ENCODE data around the gene PKP4.

GRCh38 chr2:158502974-158503373 lies 46.2 kb downstream of the PKP4 start:
- no peak for TF ChIP-seq CTCF (conservative IDR thresholded peaks at IDR 0.05)
- no peak for TF ChIP-seq ZFX (IDR thresholded peaks at IDR 0.05)
